NCI-H2171 (cell line): ENCODE measurements around the gene SRRM2.

ENCODE experiments used
- DNase-seq: peaks from one replicate; lab custom pipeline; 2025; lab: John Stamatoyannopoulos, UW

The SRRM2 gene

DNA sequence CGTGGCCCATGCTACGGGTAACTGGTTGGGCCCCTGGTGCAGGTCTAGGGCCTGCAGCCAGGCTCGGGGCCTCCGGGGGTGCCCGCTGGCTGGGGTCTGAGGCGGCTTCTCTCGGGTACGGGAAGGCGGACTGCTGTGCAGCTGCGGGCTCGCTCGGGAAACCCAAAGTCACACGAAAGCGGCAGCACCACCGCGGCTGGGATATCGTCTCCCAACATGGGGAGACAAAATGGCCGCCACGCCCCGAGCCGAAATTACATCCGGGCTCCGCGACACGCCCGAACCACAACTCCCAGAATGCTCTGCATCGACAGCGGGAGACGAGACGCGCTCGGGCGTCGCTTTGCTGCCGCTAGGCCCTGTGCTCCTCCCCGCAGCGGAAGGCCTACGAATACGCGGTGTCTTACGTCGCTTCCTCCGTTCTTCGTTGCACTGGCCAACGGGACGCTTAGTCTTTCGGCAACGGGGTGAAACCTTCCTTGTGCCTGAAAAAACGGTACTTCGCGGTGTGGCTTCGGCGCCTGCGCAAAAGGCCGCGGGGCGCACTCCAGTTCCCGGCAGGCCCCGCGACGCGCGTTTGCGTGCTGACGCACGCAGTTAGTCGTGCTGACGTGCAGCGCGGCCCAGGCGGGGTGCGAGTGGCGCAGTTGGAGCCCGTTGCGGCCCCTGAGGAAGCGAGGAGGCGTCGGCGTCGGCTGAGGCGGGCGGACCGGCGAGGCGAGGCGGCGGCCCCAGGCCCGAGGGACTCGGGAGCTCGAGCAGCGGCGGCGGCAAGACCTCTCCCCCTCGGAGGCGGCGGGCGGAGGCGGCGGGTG, at the start of gene SRRM2:
SRRM2 (plus strand) TSS at position 604 of the 815 bp plus-strand sequence. CDS start 3,727 bp downstream, outside the sequence.
- peak; percentile 96 for DNase-seq

DNA sequence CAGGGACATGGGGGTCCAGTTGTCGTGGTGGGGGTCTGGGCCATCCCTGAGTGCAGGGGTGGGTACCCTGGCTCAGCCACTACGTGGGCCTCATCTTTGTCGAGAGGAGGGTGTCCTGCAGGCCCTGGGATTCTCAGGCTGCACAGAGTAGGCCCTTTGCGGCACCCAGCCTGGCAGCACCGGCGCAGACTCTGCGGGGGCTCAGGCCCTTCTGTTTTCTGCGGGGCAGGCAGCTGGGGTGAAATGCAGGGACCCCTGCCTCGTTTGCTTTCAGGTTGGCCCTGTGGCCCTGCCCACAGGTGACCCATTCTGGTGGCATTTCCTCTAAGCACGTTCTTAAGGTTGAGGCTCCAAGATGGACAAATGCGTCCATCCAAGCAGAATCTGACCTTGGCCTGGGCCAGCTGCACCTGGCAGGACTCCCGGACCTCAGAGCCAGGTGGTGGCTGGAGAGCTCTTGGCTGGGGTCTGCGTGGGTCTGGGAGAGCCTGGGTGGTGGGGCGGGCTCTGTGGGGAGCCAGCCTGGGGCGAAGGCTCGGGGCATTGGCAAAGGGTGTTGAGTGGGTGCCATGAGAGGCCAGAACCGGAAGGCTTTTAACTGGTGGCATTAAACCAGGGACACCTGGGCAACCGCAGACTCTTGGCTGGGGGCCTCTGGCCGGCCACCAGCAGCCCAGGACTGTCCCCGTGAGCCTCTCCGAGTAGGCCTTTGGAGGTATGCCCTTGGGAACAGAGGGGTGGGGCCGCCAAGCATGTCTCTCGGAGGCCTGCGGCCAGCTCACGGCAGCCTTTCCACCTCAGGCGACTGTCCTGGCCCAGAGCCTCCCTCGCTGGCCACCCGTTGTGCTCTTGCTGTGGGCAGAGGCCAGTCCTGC, 49.3 kb upstream of the SRRM2 start:
- no peak for DNase-seq

DNA sequence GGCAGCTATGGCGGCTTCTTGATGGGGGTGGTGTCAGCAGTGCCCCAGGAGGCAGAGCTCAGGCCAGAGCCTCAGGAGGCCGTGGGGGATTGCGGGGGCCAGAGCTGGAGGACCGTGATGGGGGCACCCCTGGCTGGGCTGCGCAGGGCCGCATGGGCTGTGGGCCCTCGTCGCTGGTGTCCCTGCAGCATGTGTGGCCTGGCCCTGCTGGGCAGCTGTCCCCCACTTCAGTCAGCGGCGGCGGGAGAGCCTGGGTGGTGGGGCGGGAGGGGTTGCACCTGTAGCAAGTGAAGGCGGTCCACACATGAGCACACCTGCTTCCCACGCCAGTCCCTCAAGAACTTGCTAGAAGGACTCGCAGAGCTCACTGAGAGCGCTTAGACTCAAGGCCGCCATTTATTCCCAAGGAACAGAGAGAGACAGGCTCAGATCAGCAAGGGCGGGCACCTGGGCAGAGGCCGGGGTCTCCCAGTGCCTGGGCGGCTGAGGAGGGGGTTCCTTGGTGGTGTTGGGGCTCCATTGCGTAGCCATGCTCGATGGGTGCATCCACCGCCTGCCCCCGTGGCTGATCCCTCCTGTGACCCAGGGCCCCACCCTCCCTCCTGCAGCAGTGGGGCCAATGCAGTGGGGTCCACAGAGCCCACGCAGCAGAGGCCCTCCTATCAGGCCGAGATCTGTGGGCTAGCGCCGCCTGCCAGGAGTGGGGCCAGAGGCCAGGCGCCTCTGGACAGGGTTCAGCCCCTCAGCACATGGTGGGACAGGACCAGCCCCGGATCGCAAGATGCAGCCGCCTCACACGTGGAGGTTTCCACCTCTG, 48.1 kb upstream of the SRRM2 start:
- DNase-seq: no peak

DNA sequence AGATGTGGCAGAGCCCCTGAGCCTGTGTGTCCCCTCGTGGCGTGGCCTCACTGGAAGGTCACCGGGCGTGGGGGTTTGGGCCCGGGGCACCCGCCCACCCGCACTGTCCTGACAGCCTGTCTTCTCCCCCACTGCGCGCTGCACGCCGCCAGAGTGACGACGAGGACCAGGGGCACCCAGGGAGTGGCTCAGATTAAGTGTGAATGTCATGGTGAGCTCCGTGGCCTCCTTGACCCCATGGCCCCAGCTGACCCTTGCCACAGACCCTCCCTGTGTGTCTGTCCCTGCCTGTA, 47.5 kb upstream of the SRRM2 start:
- DNase-seq: no peak

GRCh38 chr16:2705351-2705750, 47.1 kb upstream of the SRRM2 start:
- DNase-seq: no peak

DNA sequence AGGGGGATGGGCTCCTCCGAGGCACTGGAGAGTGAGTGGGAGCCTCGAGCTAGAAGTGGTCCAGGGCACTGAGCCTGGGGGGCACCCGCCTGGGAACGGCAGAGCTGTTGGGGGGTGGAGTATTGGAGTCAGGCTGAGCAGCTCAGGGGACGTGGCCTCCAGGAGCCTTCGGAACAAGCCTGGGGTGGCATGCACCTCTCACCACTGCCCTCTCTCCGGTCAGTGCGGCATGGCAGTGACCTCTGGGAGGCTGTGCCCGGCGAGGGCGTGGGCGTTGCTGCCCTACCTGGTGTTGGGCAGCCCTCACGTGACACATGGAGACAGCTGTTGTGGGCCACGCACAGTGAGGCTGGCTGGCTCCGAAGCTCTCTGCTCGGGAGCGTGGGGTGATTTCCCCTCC, 46.4 kb upstream of the SRRM2 start:
- DNase-seq: no peak

DNA sequence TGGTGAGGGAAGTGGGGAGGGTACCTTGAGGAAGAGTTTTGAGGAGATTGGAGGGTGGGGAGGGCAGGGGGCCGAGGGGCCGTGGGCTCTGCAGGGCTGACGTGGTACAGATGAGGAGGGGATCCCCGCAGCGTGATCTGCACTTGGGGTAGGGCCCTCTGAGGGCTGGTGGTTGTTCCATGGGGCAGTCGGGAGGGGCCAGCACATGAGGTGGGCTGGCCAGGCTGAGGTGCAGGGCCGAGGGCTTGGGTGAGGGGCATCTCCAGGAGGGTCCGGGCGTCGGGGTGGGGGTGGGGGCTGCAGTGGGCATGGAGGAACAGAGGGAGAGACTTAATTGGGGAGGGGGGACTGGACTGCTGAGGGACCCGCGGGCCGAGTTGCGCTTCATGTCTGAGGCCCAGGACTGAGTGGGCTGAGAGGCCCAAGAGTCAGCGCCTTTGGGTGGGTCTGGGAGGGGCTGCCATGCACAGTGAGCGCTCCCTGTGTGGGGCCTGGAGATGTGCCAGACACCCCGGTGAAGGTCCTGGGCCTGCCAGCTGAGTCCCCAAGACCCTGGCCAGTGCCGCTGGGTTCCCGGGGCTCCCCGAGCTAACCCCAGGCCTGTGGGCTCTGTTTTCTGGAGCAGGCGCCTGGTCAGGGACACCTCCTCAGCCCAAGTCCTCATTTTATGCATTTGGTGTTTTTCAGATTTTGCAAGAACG, 45.7 kb upstream of the SRRM2 start:
- no peak for DNase-seq

DNA sequence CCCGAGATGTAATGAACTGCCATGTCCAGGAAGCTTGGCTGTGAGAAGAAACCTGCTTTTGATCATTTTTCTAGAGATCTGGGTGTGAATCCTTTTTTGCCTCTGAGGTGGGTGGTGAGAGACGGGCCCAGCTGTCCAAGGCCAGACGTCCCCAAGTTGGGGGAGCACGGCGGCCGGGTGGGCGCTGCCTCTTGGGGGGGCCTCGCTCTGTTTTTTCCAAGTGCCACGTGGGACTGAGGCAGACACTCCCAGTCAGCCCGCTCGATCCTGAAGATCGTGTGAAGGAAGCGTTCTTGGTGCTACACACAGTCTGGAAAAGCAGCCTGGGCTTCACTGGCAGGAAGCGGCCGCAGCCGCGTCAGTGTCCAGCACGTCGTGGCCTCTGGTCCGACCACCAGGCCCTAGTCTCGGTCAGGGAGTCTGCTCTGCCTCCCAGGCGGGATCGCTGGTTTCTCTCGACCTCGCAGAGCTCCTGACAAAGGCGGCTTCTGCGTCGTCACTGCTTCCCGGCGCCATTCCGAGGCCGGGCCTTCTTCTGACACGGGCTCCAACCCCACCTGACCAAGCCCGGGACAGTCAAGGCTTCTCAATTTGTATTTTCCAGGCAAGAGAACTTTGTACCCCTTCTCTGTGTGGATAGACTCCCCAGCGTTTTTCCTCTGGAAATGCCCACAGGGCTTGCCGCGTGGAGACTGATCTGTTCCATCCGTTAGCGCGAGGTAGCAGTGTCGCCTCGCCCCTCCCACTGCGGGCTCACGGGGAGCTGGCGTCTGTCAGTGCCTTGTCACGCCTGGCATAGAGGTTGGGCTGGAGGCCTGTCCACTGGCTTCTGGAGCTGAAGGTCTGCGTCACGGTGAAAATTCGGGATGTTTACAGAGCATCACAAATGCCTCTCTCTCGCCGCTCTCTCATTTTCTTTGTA, 44.8 kb upstream of the SRRM2 start:
- no peak for DNase-seq

DNA sequence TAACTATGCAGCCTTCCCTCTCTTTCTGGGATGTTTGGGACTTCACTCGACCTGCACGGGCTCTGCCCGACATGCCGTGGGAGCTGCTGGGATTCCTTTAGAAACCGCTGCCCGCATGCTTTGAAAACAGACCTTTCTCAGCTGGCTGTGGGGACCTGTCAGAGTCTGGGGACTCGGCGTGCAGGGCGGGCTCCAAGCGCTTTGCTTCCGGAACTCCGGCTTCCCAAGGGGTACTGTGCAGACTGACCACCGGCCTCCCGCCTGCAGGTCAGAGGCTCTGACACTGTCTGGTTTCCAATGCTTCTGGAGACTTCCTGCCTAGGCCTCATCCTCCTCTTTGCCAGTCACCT, 44.2 kb upstream of the SRRM2 start:
- no peak for DNase-seq

DNA sequence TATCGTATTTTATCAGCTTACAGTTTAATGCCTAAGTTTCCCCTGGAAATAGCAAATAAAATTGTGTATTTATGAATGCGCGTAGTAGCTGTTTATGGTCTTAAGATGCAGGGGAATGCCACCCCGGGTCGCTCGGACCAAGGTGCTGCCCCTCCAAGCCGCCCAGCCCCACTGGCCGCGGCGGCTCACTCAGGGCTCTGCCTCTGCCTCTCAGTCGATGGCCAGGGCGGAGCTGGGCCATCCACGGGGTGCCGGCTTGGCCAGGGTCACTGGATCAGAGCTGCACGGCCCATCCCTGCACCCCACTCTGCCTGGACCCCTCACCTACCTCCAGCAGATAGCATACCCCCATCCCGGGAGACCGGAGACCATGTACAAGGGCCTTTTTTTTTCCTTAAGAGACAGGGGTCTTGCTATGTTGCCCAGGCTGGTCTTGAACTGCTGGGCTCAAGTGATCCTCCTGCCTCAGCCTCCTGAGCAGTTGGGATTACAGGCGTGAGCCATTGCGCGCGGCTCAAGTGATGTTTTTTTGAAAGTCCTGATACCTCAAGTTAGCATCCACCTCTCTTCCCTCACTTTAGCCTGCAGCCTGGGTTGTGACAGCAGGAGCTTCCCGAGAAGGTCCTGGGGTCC, 43.4 kb upstream of the SRRM2 start:
- no peak for DNase-seq

DNA sequence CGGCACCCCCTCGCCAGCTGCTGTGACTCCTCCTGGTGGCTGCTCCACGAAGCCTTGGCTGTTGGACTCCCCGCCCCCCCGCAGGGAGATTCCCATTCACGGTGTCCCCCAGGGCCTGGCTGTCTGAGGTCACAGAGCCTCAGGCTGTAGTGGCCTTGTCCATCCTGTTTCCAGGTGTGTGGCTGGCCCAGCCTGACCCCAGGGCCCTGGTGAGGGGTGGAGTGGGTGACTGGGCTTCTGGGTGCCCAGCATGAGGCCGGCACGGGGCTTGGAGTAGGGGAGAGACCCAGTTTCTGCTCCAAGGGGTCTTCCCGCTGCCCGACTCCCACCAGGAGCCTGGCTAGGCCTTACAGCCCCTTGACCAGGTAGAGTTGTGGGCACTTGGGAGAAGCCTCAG, 42.9 kb upstream of the SRRM2 start:
- no peak for DNase-seq

- DNase-seq: no peak
Measured at GRCh38 chr16:2710021-2710710, 42.3 kb upstream of the SRRM2 start.

DNA sequence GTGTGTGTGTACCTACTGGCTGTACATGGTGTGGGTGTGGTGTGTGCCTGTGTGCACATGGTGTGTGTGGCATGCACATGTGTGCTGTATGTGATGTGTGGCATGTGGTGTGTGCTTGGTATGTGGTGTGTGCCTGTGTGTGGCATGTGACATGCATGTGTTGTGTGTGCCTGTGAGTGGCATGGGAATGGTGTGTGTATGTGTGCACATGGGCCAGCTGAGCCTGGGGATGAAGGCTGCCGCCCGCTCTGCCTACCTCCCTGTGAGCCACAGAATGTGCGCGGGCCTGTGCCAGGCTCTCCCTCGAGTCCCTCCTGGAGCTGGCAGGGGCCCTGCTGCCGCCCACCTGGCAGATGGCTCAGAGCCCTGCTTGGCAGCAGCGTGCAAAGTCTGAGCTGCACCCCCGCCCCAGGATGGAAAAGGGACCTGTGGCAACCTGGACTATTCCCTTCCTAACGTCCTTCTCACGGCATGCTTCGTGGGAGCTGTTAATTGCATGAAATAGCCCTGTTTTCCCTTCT, 41.7 kb upstream of the SRRM2 start:
- peak; percentile 59 for DNase-seq

DNA sequence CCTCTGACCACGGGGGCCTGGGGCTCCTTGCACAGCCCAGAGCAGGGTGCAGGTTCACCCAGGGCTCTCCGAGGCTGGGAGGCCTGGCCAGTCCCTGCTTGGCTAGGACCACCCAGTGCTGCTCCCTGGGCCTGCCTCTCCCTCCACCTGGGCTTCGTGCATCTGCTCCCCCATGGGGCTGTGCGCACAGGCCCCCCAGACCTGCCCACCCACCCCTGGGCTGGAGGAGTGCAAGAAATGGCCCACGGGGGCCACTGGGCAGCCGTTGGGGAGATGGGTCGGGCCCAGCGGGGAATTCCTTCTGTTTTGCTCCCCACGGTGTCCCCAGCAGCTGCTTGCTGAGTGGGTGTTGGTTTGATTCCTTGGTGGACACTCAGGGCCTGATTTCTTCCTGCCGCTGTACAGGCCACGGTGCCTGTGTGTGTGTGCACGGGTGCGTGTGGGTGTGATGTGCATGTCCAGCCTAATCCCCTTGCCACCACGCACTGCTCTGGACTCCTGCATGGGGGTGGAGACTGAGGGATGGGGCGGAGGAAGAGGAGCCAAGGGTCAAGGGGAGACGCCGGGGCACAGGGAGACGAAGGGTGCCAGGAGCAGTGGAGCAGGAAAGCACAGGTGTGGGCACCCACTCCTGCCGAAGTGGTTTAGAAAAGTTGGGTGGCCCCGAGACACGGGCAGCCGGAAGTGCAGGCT, 40.9 kb upstream of the SRRM2 start:
- DNase-seq: no peak

GRCh38 chr16:2712063-2712441, 40.4 kb upstream of the SRRM2 start:
- no peak for DNase-seq

GRCh38 chr16:2712546-2712945, 39.9 kb upstream of the SRRM2 start:
- DNase-seq: no peak

- DNase-seq: no peak
Measured at GRCh38 chr16:2713523-2713922, 38.9 kb upstream of the SRRM2 start.

DNA sequence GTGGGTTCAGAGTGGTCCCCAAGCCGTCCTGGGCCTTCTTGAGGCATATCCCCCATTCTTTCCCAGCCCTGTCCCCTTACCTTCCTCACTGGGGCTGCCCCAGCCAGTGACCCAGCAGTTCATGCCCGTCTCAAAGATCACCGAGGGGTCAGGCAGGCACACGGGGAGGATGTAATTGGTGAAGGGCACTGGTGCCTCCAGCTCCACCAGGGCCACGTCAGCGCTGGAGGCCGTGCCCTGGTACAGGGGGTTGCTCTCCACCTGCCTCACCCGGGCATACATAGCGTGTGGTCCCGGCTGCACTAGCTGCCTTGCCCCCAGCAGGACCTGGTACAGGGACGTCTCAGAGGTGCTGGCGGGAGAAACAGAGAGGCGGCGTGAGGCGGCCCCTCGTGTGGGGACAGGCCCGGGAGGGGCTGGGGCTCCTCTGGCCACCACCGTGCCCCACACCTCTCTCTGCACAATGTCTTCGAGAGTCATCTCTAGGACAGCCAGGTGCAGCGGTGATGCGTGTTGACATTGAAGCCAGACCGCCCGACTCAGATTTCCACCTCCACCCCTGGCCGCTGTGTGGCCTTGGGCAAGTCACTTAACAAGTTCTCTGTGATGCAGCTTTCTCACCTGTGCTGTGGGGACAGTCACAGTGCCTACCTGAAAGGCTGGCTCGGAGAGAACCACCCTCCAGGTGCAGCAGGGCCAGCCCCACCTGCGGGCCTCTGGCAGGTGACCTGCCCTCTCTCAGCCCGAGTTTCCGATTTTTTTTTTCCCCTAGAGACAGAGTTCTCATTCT, 38.3 kb upstream of the SRRM2 start:
- peak; percentile 33 for DNase-seq
